GM23338 (cell line): ENCODE data around the gene MED27. TPM values are rescaled to one million over a fixed set of nuclear protein-coding genes. Genes with fewer than 3 reads are reported as not detected.
A peak's percentile ranks its signal among the peaks of the same experiment; 100 is the strongest.

Experiments used
- ATAC-seq: fragments of 200-7000 bp; cut with Tn5 transposase; 3 replicates; pipeline ENCODE4 v1.9.1; 2020
- DNase-seq: peaks from one replicate; pipeline ENCODE4 v3.0.0-alpha.2; 2015; ENCODE audit warnings: low spot score
- H2AFZ ChIP-seq: fragments of 200-600 bp; sonication (generic); 2 replicates; pipeline ENCODE4 v1.8.0; 2016; ENCODE audit warnings: antibody characterized with exemption, mild to moderate bottlenecking, moderate library complexity
- H3F3A ChIP-seq: fragments of 200-600 bp; sonication (generic); replicated peaks from 2 replicates; pipeline ENCODE4 v1.8.0; 2017; ENCODE audit warnings: antibody characterized with exemption, mixed run types, low read depth
- H3K27ac ChIP-seq: fragments of 200-600 bp; sonication (generic); 2 replicates; pipeline ENCODE4 v1.6.1; 2016; ENCODE audit warnings: low read depth
- H3K27me3 ChIP-seq: fragments of 200-600 bp; sonication (generic); 2 replicates; pipeline ENCODE4 v1.8.0; 2016; ENCODE audit warnings: mild to moderate bottlenecking, mixed run types, moderate library complexity; ENCODE audit not compliant: insufficient read depth
- H3K36me3 ChIP-seq: fragments of 200-600 bp; sonication (generic); 2 replicates; pipeline ENCODE4 v1.8.0; 2016; ENCODE audit warnings: mild to moderate bottlenecking; ENCODE audit not compliant: insufficient read depth
- H3K4me1 ChIP-seq: fragments of 200-600 bp; sonication (generic); 2 replicates; pipeline ENCODE4 v1.8.0; 2016; ENCODE audit warnings: mild to moderate bottlenecking, moderate library complexity; ENCODE audit not compliant: insufficient read depth
- H3K4me2 ChIP-seq: fragments of 200-600 bp; sonication (generic); 2 replicates; pipeline ENCODE4 v1.7.1; 2017; ENCODE audit warnings: mixed run types
- H3K4me3 ChIP-seq: fragments of 200-600 bp; sonication (generic); 2 replicates; pipeline ENCODE4 v1.6.1; 2016; ENCODE audit warnings: mixed run types
- H3K79me2 ChIP-seq: fragments of 200-600 bp; sonication (generic); replicated peaks from 2 replicates; pipeline ENCODE4 v1.8.0; 2017; ENCODE audit warnings: mild to moderate bottlenecking; ENCODE audit not compliant: insufficient read depth
- H3K9me2 ChIP-seq: fragments of 200-600 bp; sonication (generic); 2 replicates; pipeline ENCODE4 v1.8.0; 2017; ENCODE audit not compliant: insufficient read depth
- H4K20me1 ChIP-seq: fragments of 200-600 bp; sonication (generic); replicated peaks from 2 replicates; pipeline ENCODE4 v1.8.0; 2017; ENCODE audit warnings: mild to moderate bottlenecking; ENCODE audit not compliant: insufficient read depth
- H3K27ac Mint-ChIP-seq: 2 replicates; pipeline ENCODE4 v1.8.0; 2020; ENCODE audit warnings: inconsistent platforms, mild to moderate bottlenecking, moderate library complexity, mixed read lengths
- H3K27me3 Mint-ChIP-seq: 3 replicates; pipeline ENCODE4 v1.8.0; 2022; ENCODE audit warnings: low read depth, mild to moderate bottlenecking, moderate library complexity, mixed read lengths, inconsistent platforms; ENCODE audit not compliant: insufficient read depth, poor library complexity
- H3K36me3 Mint-ChIP-seq: 3 replicates; pipeline ENCODE4 v1.8.0; 2021; ENCODE audit warnings: low read depth, mild to moderate bottlenecking, inconsistent platforms, moderate library complexity, mixed read lengths
- H3K4me1 Mint-ChIP-seq: 3 replicates; pipeline ENCODE4 v1.8.0; 2020; ENCODE audit warnings: mild to moderate bottlenecking, inconsistent platforms, mixed read lengths
- H3K4me3 Mint-ChIP-seq: 3 replicates; pipeline ENCODE4 v1.8.0; 2021; ENCODE audit warnings: moderate library complexity, mild to moderate bottlenecking, inconsistent platforms, mixed read lengths
- H3K9me3 Mint-ChIP-seq: 3 replicates; pipeline ENCODE4 v1.8.0; 2020; ENCODE audit warnings: moderate library complexity, mild to moderate bottlenecking, inconsistent platforms, mixed read lengths
- CREB1 ChIP-seq: fragments of 250-450 bp; sonication (Bioruptor Pico); IDR thresholded peaks from 2 replicates; pipeline ENCODE4 v1.5.0; 2020; ENCODE audit warnings: low read depth, mild to moderate bottlenecking, moderate library complexity
- EZH2 ChIP-seq: fragments of 200-600 bp; sonication (generic); IDR thresholded peaks from one replicate; pipeline ENCODE4 v1.8.0; 2017; ENCODE audit warnings: antibody characterized with exemption, mild to moderate bottlenecking, low read depth; ENCODE audit not compliant: unreplicated experiment
- EZH2phosphoT487 ChIP-seq: fragments of 200-600 bp; sonication (generic); IDR thresholded peaks from one replicate; pipeline ENCODE4 v1.8.1; 2018; ENCODE audit warnings: antibody characterized with exemption; ENCODE audit not compliant: unreplicated experiment
- JUNB ChIP-seq: IDR thresholded peaks from one replicate; pipeline ENCODE4 v1.6.1; 2016; ENCODE audit warnings: antibody characterized with exemption; ENCODE audit not compliant: unreplicated experiment
- NANOG ChIP-seq: IDR thresholded peaks from 2 replicates; pipeline ENCODE4 v1.6.1; 2016; ENCODE audit warnings: antibody characterized with exemption, borderline replicate concordance
- ZNF114 ChIP-seq: fragments of 250-450 bp; sonication (Bioruptor Pico); IDR thresholded peaks from 2 replicates; pipeline ENCODE4 v1.5.0; 2020; ENCODE audit warnings: mild to moderate bottlenecking, moderate library complexity
- ZNF331 ChIP-seq: fragments of 250-450 bp; sonication (Bioruptor Pico); IDR thresholded peaks from 2 replicates; pipeline ENCODE4 v1.5.0; 2020; ENCODE audit warnings: low read depth, mild to moderate bottlenecking, moderate library complexity
- polyA plus RNA-seq: library from polyadenylated mRNA; unstranded; fragments of >200 nt; fragmentation: Nextera tagmentation; extraction: Ambion mirVana; gene quantifications from 2 replicates; pipeline ENCODE4 v1.2.1, GENCODE V29; 2016
- total RNA-seq: library from RNA; depleted of rRNA; stranded (reverse); fragments of >200 nt; shearing (Covaris generic); gene quantifications from 2 replicates; pipeline ENCODE4 v1.2.3, GENCODE V29; 2014
- TF ChIP-seq, protein P1 (sequence below): IDR thresholded peaks from 2 replicates; pipeline ENCODE4 v1.6.1; 2016; ENCODE audit warnings: antibody characterized with exemption
- TF ChIP-seq, protein P2 (sequence below): IDR thresholded peaks from one replicate; pipeline ENCODE4 v1.6.1; 2018; ENCODE audit warnings: antibody characterized with exemption; ENCODE audit not compliant: unreplicated experiment
- TF ChIP-seq, protein P3 (sequence below), 2 experiments: fragments of 200-600 bp in 1 of 2; sonication (generic) in 1 of 2; conservative IDR thresholded peaks; 2 replicates each; pipeline versions ENCODE4 v1.5.1 to v1.6.1; 2016 to 2017; ENCODE audit warnings: antibody characterized with exemption in 2 of 2, low read depth in 2 of 2, mild to moderate bottlenecking in 2 of 2, moderate library complexity in 1 of 2

MED27 gene
- total and polyA plus RNA-seq, 2 experiments from 2014 or later = 30.6 to 35.0 TPM

- ATAC-seq (no peak), DNase-seq (no peak)
- Mint-ChIP-seq H3K36me3 (peaks cover 7% of the 10 kb centered on the region; the same call in 2 of the 3 replicates), H3K4me1 (peaks cover 30% of the 10 kb centered on the region), H3K4me3 (no peak overlapping the region), H3K27ac (no peak overlapping the region), H3K27me3 (peaks cover 33% of the 10 kb centered on the region), H3K9me3 (no peaks in the 10 kb centered on the region)
- TF ChIP-seq EZH2 (no peak), ZNF114 (CRISPR knock-in tag) (no peak), EZH2phosphoT487 (no peak)
- peaks cover 43% of the 10 kb centered on the region for H4K20me1 ChIP-seq
- H3K4me2 ChIP-seq = peak overlapping the region; percentile 36; the same call in 1 of the 2 replicates
- H3K27me3 ChIP-seq = peaks cover 54% of the 10 kb centered on the region
- no peaks in the 10 kb centered on the region for H3K36me3 ChIP-seq
- no peaks in the 10 kb centered on the region for H3K79me2 ChIP-seq
- no peak overlapping the region for H2AFZ ChIP-seq
- no peak overlapping the region for H3K27ac ChIP-seq
- no peaks in the 10 kb centered on the region for H3F3A ChIP-seq
- H3K4me1 ChIP-seq = peaks cover 32% of the 10 kb centered on the region
- H3K9me2 ChIP-seq = no peaks in the 10 kb centered on the region
- no peak overlapping the region for H3K4me3 ChIP-seq
Observed at GRCh38 chr9:131963072-131964030, 116.3 kb downstream of the MED27 start.

DNA sequence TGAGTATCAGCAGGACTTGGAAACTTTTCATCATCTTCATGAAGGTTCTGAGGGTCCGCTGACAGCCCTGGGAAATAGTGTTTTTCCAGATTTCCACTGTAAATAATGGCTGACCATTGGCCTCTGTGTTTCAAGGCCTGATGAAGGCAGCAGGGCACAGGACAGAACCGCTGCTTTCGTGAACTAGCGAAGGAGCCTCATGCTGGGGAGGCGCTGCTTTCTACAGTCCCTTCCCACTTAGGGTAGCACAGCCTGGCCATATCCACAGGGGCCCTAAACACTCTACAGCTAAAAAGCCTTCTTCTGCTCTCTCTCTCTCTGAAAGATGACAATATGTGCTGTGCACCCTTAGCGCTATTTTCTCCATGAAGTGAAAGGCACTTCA, 118.2 kb downstream of the MED27 start:
- Mint-ChIP-seq H3K27me3 (peaks cover 33% of the 10 kb centered on the region), H3K36me3 (peaks cover 7% of the 10 kb centered on the region; the same call in 2 of the 3 replicates), H3K27ac (no peak overlapping the region), H3K4me3 (no peak overlapping the region), H3K4me1 (peaks cover 26% of the 10 kb centered on the region), H3K9me3 (no peaks in the 10 kb centered on the region)
- no peak overlapping the region for H3K4me3 ChIP-seq
- ATAC-seq (peak; percentile 73), DNase-seq (no peak)
- H3K4me2 ChIP-seq = no peak overlapping the region
- H3K27ac ChIP-seq = no peak overlapping the region
- TF ChIP-seq EZH2 (no peak), JUNB (no peak)
- TF ChIP-seq, protein P1, sequence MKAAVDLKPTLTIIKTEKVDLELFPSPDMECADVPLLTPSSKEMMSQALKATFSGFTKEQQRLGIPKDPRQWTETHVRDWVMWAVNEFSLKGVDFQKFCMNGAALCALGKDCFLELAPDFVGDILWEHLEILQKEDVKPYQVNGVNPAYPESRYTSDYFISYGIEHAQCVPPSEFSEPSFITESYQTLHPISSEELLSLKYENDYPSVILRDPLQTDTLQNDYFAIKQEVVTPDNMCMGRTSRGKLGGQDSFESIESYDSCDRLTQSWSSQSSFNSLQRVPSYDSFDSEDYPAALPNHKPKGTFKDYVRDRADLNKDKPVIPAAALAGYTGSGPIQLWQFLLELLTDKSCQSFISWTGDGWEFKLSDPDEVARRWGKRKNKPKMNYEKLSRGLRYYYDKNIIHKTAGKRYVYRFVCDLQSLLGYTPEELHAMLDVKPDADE = no peak
- H3K27me3 ChIP-seq = peaks cover 46% of the 10 kb centered on the region
- H3K9me2 ChIP-seq = no peaks in the 10 kb centered on the region
- H3K36me3 ChIP-seq = no peaks in the 10 kb centered on the region
- H3K79me2 ChIP-seq = no peaks in the 10 kb centered on the region
- H3F3A ChIP-seq = no peaks in the 10 kb centered on the region
- peaks cover 29% of the 10 kb centered on the region for H3K4me1 ChIP-seq
- no peak overlapping the region for H2AFZ ChIP-seq
- peaks cover 35% of the 10 kb centered on the region for H4K20me1 ChIP-seq

GRCh38 chr9:131960851-131961495, 118.7 kb downstream of the MED27 start:
- Histone ChIP-seq H3K36me3 (no peaks in the 10 kb centered on the region), H2AFZ (no peak overlapping the region), H3K4me3 (no peak overlapping the region), H4K20me1 (peaks cover 30% of the 10 kb centered on the region), H3K4me2 (no peak overlapping the region), H3F3A (no peaks in the 10 kb centered on the region), H3K4me1 (peaks cover 24% of the 10 kb centered on the region), H3K27me3 (peaks cover 42% of the 10 kb centered on the region), H3K27ac (no peak overlapping the region), H3K9me2 (no peaks in the 10 kb centered on the region), H3K79me2 (no peaks in the 10 kb centered on the region)
- Mint-ChIP-seq H3K36me3 (peaks cover 7% of the 10 kb centered on the region; the same call in 2 of the 3 replicates), H3K4me1 (peaks cover 25% of the 10 kb centered on the region), H3K9me3 (no peaks in the 10 kb centered on the region), H3K4me3 (no peak overlapping the region), H3K27ac (no peak overlapping the region), H3K27me3 (peaks cover 32% of the 10 kb centered on the region)
- DNase-seq (no peak), ATAC-seq (no peak)
- no peak for TF ChIP-seq JUNB
- no peak for TF ChIP-seq ZNF331 (CRISPR knock-in tag)
- no peak for TF ChIP-seq EZH2
- TF ChIP-seq EZH2phosphoT487 = no peak
- TF ChIP-seq CREB1 (CRISPR knock-in tag) = no peak
- TF ChIP-seq, protein P2, sequence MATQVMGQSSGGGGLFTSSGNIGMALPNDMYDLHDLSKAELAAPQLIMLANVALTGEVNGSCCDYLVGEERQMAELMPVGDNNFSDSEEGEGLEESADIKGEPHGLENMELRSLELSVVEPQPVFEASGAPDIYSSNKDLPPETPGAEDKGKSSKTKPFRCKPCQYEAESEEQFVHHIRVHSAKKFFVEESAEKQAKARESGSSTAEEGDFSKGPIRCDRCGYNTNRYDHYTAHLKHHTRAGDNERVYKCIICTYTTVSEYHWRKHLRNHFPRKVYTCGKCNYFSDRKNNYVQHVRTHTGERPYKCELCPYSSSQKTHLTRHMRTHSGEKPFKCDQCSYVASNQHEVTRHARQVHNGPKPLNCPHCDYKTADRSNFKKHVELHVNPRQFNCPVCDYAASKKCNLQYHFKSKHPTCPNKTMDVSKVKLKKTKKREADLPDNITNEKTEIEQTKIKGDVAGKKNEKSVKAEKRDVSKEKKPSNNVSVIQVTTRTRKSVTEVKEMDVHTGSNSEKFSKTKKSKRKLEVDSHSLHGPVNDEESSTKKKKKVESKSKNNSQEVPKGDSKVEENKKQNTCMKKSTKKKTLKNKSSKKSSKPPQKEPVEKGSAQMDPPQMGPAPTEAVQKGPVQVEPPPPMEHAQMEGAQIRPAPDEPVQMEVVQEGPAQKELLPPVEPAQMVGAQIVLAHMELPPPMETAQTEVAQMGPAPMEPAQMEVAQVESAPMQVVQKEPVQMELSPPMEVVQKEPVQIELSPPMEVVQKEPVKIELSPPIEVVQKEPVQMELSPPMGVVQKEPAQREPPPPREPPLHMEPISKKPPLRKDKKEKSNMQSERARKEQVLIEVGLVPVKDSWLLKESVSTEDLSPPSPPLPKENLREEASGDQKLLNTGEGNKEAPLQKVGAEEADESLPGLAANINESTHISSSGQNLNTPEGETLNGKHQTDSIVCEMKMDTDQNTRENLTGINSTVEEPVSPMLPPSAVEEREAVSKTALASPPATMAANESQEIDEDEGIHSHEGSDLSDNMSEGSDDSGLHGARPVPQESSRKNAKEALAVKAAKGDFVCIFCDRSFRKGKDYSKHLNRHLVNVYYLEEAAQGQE = no peak
- TF ChIP-seq, protein P3, sequence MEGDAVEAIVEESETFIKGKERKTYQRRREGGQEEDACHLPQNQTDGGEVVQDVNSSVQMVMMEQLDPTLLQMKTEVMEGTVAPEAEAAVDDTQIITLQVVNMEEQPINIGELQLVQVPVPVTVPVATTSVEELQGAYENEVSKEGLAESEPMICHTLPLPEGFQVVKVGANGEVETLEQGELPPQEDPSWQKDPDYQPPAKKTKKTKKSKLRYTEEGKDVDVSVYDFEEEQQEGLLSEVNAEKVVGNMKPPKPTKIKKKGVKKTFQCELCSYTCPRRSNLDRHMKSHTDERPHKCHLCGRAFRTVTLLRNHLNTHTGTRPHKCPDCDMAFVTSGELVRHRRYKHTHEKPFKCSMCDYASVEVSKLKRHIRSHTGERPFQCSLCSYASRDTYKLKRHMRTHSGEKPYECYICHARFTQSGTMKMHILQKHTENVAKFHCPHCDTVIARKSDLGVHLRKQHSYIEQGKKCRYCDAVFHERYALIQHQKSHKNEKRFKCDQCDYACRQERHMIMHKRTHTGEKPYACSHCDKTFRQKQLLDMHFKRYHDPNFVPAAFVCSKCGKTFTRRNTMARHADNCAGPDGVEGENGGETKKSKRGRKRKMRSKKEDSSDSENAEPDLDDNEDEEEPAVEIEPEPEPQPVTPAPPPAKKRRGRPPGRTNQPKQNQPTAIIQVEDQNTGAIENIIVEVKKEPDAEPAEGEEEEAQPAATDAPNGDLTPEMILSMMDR (conservative IDR thresholded peaks at IDR 0.05; ENCODE audit: low read depth in 2 of 2) = no peak
- no peak for TF ChIP-seq NANOG
